ENCODE data around the gene ITSN1.
A peak's percentile ranks its signal among the peaks of the same experiment; 100 is the strongest.
"Not testable (repeated sequence)": the region's sequence is repeated elsewhere in the genome, so short reads cannot be mapped to it uniquely, and the experiment has no call there.

ITSN1 gene

DNA sequence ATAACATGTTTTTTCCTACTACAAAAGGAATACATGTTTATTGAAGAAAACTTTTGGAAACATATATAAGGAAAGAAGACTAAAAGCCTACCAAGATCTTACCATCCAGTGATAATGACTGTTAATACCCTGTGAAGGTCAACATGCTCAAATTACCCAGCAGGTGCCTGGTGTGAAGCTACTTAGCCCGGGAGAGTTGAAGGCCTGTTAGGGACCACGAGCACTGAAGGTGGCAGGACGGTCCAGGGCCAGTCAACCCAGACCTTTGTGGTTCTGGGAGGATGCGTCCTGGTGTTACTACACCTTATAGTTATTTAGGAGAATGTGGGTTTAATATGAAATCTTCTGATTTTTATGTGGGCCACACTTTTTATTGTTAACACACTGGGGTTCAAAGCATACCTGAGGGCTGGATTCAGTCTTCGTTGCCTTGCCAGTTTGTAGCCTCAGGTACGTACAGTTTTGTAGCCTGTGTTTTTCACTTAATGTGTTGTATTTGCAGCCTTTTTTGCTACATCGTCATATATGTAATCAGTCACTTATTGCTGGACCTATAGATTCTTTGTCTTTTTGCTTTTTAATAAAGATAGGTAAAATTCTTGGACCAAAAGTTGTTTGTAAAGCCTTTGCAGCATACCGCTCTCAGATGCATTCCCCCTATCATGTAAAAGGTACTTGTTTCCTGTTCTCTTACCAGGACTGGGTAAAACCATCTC, 9.8 kb downstream of the ITSN1 start:
- DNase-seq (ENCODE audit: low read depth): no peak

DNA sequence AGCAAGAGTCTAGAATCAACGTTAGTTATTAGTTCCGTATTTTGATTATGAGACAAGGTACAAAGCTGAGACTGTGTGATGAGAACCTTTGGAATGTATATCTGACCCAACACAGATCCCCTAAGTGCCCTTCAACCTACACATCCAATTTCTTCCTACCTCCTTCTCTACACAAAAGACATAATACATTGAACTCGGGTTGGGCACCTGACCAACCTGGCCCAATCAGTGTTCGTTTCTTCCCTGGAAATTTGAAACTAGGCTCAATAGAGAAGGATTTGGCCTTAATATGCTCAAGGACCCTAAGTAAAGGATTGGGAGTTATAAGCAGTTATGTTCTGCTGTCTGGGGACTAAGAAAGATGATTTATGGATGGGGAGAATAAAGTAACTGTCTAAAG, 12.1 kb downstream of the ITSN1 start:
- no peak for DNase-seq (ENCODE audit: low read depth)

DNA sequence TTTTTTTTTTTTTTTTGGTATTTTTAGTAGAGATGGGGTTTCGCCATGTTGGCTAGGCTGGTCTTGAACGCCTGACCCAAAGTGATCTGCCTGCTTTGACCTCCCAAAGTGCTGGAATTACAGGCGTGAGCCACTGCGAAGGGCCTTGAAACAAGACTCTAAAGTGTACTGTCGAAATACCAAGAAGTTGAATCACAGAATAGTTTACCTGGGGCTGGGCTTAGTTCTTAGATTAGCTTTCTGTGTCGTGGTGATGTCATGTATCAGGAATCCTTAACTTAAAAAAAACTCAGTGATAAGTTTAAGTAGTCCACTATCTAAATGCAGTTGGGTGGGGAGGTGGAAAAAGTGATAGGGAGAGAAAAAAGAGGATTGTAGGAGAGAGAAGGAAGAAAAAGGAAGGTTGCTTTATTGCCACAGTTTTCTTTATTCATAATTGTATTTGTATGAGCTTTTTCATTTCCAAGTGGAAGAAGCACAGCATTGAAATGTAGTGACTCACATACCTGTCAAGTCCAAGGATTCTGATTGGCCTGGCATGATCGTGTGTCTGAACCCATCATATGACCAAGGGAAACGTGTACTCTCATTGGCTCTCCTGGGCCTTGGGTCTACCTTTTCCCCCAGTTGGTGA, 13.4 kb downstream of the ITSN1 start:
- peak; percentile 97 for DNase-seq (ENCODE audit: low read depth)

DNA sequence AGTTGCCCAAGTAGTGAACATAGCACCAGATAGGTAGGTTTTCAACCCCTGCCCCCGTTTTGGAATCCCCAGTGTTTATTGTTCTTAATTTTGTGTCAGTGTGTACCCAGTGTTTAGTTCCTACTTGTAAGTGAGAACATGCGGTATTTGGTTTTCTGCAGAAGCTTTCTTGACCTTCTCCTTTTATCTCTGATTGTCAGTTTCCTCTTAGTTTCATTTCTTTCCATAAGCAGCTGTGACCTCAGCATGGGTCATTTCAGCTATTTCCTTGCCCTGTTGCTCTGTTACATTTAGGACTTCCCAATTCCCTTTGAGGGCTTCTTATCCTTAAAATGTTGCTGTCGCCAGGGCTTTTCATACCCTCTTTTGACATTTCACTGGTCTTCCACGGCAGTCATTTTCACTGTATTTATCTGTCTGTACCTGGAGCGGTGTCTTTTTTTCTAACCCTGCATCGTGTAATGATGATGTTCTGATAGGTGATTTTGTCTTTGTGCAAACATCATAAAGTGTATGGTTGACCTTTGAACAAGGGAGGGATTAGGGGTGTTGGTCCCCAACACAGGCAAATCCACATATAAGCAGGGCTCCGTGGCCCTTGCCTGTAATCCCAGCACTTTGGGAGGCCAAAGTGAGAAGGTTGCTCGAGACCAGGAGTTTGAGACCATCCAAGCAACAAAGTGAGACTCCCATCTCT, 15.0 kb downstream of the ITSN1 start:
- no peak for DNase-seq (ENCODE audit: low read depth)

DNA sequence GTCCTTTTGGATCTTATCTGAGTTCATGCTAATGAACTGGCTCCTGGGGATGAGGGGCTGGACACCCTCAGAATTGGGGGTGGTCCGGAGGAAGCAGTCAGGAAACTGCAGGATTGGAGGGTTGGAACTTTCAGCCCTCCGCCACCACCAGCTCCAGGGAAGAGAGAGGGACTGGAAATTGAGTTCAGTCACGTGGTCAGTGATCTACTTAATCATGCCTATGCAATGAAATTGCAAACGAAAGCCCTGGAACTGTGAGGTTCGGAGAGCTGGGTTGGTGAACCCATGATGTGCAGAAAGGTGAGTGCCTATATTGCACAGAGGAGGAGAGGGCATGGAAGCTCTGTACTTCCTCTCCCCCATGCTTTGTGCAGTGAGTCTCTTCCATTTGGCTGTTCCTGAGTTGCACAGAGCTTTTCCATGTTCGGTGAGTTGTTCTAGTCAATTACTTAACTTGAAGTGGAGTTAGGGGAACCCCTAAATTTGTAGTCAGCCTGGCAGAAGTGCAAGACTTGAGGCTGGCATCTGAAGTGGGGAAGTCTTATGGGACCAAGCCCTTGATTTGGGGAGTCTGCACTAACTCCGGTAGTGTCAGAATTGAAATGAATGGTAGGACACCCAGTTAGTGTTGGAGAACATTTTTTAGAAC, 16.7 kb downstream of the ITSN1 start:
- no peak for DNase-seq (ENCODE audit: low read depth)

DNA sequence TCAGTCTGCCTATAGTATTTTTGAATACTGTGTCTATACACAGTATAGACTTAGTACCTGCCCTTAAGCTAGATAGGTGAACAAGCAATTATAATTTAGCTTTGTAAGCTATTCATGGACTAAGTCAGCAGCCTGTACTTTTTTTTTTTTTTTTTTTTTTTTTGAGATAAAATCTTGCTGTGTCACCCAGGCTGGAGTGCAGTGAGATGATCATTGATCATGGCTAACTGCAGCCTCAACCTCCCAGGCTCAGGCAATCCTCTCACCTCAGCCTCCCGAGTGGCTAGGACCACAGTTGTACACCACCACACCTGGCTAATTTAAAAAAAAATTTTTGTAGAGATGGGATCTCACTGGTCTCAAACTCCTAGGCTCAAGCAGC, 17.3 kb downstream of the ITSN1 start:
- no peak for DNase-seq (ENCODE audit: low read depth)

DNA sequence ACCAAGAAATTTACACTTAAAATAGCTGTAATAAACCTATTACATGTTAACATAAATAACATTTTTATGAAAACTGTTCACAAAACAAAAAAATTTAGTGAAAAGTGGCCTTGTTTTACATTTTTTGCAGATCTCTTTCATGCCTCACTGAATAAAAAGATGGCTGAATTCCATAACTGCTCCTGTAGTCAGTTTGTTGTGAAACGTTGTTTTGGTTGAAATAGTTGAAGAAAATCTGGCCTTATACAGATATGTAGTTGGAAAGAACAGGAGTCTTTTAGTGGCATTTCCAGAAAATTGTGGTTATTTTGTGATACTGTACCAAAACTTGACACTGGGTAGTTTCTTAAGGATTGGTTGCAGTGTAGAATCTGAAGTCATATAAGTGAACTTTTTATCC, 18.1 kb downstream of the ITSN1 start:
- DNase-seq (ENCODE audit: low read depth): no peak

DNA sequence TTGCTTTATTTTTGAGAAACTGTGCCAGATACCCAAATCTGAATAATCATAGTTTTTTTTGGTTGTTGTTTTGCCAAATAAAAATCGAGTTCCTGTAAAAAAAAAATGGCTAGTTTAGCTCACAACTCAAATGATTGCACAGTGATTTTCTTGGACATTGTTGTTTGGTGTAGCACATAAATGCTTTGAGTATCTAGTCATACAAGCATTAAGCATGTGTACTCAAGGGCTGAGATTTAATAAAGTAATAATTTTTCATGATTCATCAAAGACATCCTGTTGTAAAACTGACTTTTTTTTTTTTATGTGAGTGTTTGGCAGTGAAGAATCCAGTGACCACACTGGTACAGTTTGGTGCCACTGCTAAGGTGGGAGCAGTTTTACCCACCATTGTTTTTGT, 18.8 kb downstream of the ITSN1 start:
- no peak for DNase-seq (ENCODE audit: low read depth)

DNA sequence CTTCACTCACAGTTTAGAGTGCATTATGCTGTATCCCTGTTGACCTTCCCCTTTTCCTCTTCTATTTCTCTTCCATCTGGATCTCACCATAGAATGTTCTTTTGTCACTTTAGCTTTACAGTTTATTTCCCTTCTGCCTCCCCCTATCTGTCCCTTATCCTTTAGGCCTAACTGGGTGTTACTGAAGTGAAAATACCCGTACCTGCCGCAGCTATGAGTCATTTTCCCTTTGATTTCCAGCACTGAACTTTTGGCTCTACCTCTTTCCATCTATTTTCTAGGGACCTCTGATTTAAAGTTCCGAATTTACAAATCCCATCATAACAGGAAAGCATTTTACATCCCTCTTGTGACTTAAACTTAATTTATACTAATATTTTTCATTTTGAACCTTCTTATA, 19.7 kb downstream of the ITSN1 start:
- DNase-seq (ENCODE audit: low read depth): no peak

DNA sequence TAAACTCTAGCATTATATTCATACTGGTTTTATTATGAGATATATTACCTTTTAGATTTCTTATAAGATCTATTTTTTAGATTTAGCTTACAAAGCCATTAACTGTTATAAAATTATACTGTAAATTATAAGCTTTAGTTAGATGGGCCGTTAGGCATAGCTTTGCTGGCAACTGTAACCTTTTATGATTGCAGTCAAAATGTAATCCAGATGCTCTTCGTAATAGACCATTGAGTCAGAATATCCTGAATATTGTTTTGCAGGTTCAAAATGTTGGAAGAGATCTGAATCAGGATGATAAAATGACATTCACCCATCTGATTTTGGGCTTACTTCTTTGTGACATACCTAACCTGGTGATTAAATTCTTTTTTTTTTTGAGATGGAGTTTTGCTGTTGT, 20.9 kb downstream of the ITSN1 start:
- no peak for DNase-seq (ENCODE audit: low read depth)

DNA sequence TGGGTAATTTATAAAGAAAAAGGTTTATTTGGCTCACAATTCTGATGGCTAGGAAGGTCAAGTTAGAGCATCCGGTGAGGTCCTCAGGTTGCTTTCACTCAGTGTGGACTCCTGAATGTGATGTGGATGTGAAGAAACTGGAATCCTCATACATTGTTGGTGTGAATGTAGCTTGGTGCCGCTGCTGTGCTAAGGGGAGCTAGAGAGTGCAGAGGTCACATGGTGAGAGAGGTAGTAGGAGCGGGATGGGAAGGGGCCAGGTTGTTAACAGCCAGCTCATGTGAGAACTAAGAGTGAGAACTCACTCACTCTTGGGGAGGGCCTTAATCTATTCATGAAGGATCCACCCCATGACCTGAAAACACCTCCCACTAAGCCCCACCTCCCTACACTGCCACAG, 21.8 kb downstream of the ITSN1 start:
- no peak for DNase-seq (ENCODE audit: low read depth)

DNA sequence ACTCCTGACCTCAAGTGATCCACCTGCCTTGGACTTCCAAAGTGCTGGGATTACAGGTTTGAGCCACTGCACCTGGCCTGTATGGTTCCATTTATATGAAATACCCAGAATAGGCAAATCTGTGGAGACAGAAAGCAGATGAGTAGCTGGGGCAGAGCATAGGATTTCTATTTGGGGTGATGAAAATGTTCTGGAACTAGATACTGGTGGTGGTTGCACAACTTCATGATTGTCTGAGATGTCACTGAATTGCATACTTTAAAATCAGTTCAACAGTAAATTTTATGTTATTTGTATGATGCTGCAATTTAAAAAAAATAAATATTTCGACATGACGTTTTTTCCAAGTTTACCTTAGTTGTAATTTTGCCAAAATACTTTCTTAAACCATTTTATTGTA, 23.9 kb downstream of the ITSN1 start:
- no peak for DNase-seq (ENCODE audit: low read depth)

DNA sequence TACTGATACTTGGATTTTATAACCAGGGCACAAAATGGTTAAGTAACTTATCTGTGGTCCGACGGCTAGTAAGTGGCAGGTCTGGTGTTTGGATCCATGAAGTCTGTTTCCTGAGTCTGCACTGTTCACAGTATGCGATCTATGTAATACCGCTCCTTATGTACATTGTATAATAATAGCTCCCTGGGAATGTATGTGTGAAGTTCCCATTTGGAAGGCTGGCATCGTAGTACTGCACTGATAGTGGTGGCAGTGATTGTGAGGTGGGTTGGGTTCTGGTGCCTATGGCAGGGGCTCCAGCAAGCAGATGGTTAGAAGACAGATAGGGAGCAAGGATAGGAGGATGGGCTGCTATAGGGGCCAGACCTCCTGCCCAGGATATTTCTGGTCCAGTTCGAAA, 25.3 kb downstream of the ITSN1 start:
- no peak for DNase-seq (ENCODE audit: low read depth)

DNA sequence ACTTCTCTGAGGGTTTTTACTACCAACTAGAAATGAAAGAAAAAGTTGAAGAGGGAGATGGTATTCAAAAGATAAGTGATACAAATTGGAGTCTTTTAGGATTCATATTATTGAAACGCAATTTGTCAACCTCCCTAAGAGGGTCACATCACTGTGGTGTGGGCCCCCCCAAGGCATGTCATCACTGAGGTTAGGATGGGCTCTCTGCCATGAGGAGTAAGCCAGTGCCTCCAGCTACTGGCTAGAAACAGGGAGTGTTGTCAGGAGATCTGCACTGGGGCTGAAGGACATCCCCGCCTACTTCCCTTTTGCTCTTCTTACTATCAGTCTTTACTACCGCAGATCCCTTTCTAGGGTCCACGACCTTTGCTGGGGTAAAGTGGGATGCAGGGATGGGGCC, 25.9 kb downstream of the ITSN1 start:
- DNase-seq (ENCODE audit: low read depth): no peak

DNA sequence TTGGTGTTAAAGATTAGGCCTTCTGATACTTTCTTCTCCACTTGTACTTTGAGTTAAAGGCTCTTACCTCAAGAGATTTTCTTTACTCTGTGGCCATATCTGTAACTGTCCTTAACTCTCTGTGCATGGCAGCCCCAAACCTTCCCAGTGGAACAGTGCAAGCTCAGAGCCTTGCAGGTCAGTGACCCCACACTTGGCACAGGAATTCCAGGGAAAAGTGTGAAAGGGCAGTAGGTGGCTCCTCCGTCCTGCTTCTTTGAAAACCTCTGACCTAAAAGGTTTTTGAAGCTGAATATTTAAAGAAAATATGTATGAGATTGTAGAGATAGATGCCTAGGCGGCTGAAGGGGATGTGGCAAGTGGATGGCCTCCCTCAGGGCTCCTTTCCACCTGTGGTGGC, 26.3 kb downstream of the ITSN1 start:
- DNase-seq (ENCODE audit: low read depth): no peak

DNA sequence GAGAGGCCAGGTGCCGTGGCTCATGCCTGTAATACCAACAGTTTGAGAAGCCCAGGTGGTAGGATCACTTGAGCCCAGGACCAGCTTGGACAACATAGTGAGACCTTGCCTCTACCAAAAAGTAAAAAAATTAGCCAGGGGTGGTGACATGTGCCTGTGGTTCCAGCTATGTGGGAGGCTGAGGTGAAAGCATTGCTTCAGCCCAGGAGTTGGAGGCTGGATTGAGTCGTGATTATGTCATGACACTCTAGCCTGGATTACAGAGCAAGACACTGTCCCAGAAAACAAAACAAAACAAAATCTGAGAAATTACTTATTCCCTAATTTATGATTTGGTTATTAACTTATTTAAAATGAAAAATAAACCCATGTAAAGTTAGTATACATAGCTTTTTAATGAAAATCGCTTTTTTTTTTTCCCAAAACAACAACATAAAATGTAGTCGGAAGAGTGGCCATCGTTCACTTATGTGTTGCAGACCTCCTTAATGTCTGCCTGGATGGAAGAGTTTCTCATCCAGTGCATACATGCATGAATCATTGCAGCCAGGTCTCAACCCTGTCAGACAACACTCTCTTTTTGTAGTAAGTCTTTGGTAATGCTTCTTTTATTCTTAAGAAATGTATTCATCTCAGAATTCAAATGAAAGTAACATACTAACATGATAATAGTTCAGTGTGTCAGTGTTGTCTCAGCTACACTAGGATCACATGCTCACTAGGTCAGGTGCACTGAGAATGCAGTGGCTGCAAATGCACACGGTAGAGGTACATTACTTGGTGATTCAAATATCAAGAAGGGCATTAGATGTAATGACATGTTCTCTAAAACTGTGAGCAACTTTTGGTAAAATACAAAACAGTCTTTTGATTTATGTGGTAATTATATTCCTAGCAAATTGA, 28.0 kb downstream of the ITSN1 start:
- no peak for DNase-seq (ENCODE audit: low read depth)

DNA sequence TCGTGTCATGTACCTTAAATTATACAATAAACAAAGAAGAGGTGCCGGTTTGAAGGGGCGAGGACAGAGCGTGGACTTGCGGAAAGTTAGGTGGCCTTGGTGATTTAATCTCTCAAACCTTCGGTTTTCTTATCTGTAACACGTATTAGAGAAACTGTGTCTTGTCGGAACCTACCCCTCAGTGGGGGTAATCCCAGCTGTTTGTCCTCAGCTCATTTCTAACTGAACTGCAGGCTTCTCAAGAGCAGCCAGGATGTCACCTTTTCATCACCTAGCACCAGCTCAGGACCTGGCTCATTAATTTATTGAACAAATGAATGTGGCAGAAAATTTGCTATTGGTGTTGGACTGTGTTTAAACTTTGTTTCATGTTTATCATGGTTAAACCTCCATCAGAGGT, 31.2 kb downstream of the ITSN1 start:
- no peak for DNase-seq (ENCODE audit: low read depth)

DNA sequence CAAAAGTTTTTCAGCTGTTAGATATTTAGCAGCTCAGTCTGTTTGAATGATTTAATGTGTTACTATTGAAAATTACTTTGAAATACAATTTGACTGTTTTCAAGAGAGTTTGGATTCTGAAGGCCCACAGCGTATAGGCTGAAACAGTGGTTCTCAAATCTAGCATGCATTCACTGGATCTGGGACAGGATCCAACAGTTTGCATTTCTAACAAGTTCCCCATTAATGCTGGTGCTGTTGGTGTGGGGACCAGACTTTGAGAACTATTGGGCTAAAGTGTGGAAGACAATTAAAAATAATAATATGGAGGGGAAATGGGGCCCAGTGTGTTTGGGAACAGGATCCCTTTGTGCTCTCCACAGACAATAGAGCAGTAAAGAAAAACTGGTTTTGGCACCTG, 31.9 kb downstream of the ITSN1 start:
- no peak for DNase-seq (ENCODE audit: low read depth)

DNA sequence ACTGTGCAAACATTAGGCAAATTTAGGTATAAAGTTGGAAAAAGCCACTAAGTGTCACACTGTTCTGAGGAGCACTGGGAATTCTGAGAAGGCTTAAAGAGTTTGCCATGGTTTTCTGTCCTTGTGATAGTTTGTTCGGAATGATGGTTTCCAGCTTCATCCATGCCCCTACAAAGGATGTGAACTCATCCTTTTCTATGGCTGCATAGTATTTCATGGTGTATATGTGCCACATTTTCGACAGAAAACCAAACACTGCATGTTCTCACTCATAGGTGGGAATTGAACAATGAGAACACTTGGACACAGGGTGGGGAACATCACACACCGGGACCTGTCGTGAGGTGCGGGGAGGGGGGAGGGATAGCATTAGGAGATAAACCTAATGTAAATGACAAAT, 34.4 kb downstream of the ITSN1 start:
- not testable (repeated sequence) for DNase-seq (ENCODE audit: low read depth)

DNA sequence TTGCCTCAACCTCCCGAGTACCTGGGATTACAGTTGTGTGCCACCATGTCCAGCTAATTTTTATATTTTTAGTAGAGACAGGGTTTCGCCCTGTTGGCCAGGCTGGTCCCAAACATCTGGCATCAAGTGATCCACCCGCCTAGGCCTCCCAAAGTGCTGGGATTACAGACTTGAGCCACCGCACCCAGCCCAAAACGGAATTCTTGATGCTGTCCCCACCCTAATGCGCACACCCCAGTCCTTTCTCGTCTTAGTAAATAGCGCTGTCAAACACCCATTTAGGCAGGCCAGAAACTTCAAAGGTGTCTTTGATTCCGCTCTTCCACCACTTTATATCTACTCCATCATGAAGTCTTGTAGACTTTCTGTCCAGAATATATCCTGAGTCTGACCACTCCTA, 35.1 kb downstream of the ITSN1 start:
- DNase-seq (ENCODE audit: low read depth): no peak

DNA sequence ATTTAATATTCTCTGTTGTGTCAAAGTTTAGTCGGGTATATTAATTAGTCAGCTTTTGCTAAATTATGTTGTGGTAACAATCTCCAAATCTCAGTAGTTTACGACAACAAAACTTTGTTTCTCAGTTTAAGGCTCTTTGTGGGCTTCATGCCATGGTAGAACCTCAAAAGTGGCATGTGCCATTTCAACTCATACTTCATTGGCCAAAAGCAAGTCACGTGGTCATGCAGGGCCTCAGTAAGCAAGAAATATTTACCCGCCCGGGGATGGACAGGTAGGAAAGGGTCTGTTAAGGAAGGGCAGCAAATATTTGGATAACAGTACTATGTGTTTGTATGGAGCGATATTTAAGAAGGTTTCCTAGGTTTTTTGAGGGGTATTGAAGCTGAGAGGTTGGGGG, 38.6 kb downstream of the ITSN1 start:
- no peak for DNase-seq (ENCODE audit: low read depth)

DNA sequence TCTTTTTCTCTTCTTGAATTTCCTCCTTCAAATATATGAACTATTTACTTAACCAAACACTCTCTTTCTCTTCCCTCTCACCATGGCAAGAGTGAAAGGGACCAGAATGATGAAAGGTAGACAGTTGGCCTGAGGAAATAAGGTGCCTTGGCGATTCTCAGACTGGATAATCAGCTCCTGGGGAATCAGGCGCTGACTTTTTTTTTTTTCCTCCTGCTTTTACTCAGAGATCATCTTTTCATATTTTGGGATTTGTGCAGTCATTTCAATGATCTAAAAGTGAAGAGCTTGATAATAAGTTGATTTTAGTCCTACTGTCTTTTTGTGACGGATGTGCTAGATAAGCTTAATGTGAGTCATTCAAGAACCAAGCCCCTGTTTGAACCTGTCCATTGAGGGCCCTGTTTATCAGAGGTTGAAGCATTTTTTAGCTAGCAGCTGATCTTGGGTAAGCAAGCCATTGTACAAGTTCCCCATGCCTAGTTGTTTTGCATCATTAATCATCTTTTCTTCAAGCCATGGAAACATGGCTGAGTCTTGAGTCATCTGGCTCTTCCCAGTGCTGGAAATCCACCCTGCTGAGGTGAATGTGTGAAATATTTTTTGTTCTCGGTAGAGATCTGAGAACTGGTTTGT, 40.8 kb downstream of the ITSN1 start:
- DNase-seq (ENCODE audit: low read depth): peak; percentile 89

Measured in HS-5 (cell line).